Measurements from ENCODE around the gene SUPT6H.

GRCh38 chr17:28723159-28723835, 61.3 kb downstream of the SUPT6H start:
- no peak for TF ChIP-seq CTCF (IDR thresholded peaks at IDR 0.05)
- no peak for TF ChIP-seq EZH2 (IDR thresholded peaks at IDR 0.05; ENCODE audit: borderline replicate concordance, insufficient read depth, low read depth, low read length, poor library complexity, severe bottlenecking)
